ENCODE data around the gene CRYGN.
A peak's percentile ranks its signal among the peaks of the same experiment; 100 is the strongest.

Gene CRYGN, protein sequence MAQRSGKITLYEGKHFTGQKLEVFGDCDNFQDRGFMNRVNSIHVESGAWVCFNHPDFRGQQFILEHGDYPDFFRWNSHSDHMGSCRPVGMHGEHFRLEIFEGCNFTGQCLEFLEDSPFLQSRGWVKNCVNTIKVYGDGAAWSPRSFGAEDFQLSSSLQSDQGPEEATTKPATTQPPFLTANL

DNA sequence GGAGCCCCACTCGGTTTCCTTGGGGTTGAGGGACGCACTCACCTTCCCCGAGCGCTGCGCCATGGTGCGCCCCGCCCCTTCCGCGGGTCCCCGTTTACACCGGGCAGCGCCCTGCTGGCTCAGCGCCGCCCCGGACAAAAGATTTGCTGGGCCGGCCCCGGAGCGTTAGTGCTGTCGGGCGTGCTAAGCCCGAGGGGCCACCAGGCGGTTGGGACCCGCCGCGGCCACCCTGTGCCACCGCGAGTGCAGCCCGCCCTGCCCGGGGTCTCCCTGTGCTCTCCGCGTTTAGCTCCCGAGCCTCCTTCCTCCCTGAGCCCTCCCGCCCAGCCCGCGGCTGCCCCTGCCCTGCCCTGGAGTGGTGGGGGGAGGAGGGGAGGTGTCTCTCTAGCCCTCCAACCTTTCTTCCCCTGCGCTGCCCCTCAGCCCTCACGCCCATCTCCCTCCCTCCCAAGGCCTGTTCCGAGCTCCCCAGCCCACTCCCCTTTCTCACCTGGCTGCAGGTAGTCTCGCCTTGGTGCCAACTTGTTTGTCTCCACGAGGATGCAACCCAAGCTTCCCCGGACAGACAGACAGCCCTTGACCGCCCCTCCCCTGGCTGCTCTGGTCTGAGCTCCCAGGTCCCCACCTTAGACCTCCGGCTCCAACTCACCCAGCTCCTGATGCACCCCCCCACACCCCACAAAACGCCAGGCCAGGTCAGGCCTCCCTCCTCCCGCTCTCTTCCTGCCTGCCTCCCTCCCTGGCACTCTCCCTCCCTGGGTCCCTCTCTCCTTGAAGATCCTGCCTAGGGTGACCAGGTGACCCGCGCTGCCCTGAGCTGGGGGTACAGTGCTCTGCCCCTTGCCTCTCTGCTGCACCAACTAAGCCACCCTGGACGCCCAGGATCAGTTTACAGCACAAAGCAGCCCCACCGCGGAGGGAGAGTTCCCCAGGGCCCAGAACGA is at the start of gene CRYGN:
TSS of gene CRYGN (minus strand) at position 287 of the 944 bp plus-strand sequence. CDS start at position 63, 224 bp downstream.
- DNase-seq (ENCODE audit: low read depth), result no peak

DNA sequence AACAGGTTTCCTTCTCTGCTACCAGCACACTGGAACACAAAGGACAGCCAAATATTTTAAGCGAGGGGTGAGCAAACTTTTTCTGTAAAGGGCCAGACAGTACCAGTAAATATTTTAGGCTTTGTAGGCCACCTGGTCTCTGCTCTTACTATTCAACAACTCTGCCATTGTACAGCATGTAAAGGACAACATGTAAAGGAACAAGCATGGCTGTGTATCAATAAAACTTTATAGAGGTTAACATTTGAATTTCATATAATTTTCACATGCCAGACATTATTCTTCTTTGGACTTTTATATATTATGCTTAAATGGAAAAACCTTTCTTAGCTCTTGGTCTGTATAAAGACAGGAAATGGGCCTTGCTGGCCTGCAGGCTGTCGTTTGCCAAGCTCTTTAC is 49.6 kb upstream of the CRYGN start:
- no peak for DNase-seq (ENCODE audit: low read depth)

DNA sequence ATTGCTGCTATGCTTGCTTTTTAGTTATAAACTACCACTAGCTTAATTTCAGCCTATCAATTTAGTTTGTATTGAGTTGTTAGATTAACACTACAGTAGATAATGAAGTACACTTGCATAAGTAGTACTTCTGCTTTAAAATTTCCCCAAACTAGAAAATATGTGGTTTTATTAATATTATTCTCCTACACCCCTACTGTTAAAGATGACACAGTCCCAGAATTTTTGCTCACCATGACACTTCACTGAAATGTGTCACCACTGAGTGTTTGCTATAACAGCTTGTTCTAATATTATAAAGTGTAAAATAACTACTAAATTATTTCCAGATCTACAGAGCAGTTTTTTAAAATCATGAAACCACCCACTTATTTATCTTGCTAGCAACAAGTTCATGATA is 48.2 kb upstream of the CRYGN start:
- no peak for DNase-seq (ENCODE audit: low read depth)

DNA sequence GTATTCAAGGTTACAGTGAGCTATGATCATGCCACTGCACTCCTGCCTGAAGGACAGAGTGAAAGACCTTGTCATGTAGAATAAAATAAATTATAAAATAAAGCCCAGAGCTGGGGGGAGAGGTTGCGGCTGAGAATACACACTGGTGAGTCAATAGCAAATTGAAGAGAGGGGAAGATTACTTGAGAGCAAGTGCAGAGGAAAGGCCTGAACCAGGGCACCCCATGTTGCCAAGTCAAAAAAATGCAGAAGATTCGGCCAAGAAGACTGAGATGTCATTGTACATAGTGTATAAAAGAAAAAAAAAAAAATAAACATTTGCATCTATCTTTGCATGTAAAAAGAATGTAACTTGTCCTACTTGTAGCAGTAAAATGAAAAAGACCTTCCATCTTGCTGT is 47.3 kb upstream of the CRYGN start:
- DNase-seq (ENCODE audit: low read depth), result no peak

DNA sequence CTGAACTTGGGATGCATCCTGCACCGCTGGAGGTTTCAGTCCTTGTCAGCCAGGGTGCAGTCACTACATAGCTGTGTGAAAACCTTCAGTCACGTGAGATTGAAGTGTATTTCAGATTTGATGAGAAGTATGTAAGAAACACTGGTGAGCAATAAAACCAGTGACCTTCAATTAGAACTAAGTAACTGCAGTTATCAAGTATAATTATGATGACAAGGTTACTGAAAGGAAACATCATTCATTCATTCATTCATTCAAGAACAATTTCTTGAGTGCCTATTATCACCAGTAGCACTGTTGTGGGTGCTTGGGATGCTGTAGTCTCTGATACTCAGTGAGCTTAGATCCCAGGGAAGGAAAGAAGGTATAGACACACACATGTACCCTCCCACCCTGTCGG is 46.1 kb upstream of the CRYGN start:
- DNase-seq (ENCODE audit: low read depth), result no peak

DNA sequence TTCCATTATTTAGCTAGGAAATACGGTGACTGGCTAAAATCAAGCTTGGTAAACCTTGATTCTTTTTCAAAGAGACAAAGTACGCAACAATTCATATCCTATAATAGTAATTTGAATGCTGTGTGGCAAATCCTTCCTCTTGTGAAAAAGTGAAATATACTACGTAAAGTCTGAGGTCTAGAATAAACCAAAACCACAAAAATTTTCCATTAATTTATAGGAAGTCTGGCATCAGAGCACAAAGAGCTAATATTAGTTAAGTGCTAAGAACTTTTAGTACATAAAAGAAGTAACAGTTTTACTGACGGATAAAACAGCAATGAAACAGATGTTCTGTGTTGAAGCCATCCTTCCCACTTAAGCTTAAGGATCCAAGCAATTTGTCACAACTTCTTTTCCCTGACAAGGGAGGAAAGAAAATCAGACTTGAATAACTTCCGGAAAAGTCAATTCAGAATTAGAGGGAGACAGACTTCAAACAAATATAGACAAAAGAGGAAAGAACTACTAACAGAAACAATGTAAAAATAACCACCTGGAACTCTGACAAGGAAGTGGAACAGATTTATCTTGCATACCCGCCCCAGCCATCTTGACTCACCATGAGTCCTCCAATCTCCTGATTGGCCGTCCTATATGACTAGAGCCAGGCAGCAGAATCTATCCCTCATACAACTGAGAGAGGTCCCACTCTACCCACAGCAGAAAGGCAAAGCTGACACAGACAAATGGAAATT is 45.2 kb upstream of the CRYGN start:
- peak; percentile 80 for DNase-seq (ENCODE audit: low read depth)

DNA sequence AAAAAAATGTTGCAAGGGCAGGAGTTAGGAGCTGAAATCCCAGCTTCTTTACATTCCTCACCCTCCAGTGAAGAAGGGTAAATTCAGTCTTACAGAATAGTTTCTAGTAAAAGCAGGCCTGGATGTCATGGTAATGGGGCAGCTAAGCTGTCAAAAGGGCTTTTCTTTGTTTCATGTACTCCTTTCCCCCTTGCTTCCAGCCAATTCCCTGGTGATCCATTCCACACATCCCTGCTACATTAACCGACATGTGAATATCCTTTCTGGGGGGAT is 43.7 kb upstream of the CRYGN start:
- DNase-seq (ENCODE audit: low read depth), result no peak

DNA sequence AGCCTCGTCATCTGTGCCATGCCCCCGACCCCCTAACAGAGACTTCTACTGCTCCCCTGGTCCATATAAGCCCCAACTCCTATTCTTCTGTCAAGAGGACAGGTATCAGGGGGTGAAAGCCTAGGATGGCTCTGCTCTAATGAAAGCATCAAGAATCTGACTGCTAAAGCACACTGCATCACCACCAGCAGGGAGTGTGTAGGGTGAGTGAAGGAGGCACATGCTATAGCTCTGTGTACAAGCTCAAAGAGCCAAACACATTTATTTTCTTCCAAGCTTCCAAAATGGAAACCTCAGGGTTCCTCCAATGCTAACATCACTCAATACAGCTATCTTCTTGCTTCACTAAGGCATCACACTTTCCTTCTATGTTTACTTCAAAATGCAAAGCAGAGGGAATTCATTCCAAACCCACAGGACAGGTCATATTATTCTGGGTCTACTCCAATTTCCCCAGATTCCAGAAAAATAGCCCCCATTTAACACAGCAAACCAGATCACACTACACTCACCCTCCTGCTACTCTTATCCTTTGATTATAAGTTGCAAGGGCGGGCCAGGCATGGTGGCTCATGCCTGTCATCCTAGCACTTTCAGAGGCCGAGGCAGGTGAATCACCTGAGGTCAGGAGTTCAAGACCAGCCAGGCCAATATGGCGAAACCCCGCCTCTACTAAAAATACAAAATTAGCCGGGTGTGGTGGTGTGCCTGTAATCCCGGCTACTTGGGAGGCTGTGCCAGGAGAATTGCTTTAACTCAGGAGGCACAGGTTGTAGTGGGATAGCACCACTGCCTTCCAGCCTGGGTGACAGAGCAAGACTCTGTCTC is 43.2 kb upstream of the CRYGN start:
- DNase-seq (ENCODE audit: low read depth), result no peak

DNA sequence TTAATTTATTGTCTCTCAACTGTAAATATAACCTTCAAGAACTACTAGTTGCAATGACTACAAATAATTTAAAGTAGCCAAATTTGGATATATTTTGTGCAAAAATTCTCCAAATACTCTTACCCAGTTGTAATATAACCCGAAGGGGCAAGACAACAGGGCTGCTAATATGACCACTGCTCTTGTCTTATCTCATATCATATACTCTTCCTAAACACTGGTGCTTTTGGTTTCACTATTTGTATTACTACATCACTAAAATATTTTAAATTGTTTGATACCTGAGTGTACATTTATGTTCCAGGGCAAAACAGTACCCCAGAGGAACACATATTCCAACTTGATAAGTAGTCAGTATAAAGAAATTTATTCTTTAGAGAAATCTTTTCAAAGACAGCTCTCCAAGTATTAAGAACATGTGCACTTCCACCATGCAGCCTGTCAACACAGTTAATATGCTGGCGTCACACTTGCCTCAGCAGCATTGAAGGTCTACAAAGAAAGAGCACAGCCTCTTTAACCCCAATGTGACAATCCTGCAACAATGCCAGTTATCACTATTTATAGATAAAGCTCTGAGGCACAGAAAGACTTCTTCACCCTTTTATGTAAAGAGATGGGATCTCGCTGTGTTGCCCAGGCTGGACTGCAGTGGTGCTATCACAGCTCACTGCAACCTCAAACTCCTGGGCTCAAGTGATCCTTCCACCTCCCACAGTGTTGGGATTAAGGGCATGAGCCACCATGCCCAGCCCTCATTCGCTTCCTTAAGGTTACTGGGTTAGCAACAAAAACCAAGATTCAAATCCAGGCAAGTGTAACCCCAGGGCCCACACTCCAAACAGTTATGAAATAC is 41.9 kb upstream of the CRYGN start:
- DNase-seq (ENCODE audit: low read depth), result no peak

DNA sequence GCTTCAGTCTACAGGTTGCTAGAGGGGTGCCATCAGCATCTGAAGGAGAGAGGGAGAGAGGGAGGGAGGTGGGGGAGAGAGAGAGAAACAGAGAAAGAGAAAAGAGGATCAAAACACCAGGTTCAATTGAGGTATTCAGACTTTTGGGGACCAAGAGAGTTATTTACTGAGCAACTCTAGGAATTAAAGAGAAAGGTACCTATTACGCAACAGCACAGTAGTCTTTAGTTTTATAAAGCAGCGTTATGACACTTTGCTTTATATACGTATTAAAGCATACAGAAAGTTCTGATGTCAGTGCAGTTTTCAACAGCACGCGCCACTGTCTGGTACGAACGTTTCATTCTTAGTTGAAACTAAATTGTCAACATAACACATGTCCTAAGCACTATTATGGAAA is 37.9 kb upstream of the CRYGN start:
- no peak for DNase-seq (ENCODE audit: low read depth)

DNA sequence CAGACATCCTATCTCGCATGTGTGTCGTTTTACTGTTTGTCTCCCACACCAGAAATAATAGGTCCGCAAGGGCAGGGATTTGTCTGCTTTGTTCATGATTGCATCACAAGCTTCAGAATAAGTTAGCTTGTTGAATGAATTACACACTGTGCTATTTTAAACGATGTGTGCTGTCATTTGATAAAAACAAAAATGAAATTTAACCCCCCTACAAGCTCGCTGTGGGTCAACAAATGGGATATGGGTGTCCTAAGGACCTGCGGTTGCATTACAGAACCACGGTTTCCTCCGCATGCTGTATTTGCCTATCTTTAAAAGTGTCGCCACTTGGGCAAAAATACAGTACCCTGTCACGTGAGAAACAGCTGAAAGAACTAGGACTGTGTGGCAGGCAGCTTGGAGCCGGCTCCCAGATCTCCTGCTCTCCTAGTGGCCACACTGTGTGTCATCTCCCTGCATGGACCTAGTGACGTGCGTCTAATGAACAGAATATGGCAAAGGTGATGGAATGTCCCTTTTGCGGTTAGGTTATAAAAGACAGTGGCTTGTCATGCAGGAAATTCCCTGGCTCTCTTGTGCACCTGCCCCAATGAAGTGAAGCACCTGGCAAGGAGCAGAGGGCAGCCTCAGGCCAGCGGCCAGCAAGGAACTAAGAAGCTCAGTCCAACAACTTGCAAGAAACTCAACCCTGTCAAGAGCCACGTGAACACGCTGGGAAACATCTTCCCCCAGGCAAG is 32.9 kb upstream of the CRYGN start:
- no peak for DNase-seq (ENCODE audit: low read depth)

DNA sequence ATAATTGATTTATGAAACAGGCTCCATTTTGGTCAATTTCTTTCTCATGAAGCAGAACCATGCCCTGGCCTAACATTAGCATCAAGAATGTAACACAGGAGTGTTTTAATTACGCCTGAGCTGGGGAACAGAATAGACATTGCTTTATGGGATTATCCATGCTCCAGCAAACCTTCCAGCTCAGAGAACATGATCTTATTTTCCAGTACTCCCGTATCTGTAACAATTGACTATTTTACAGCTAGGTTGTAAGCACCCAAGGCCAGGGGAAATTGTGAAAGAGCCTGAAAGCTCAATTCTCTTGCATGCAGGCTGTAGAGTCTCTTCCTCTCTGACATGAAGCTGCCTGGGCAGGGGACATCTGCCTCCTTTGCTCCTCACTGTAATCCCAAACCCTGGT is 30.8 kb upstream of the CRYGN start:
- no peak for DNase-seq (ENCODE audit: low read depth)

DNA sequence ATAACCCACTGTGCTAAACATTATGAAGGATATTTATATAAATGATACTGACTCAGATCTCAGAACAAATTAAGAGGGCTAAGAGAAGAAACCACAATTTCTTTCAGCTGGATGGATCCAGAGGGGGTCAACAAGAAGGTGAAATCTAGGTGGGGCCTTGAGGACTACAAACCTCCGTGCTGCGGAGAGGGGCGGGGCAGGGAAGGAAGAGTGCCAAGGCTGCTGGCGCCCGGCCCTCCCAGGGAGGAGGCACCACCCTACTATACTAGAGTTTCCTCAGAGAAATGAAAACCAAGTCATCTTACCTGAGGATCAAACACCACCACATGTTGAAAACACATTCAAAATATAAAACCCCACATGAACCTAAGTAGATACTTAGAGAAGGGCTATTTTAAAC is 29.3 kb upstream of the CRYGN start:
- DNase-seq (ENCODE audit: low read depth), result no peak

DNA sequence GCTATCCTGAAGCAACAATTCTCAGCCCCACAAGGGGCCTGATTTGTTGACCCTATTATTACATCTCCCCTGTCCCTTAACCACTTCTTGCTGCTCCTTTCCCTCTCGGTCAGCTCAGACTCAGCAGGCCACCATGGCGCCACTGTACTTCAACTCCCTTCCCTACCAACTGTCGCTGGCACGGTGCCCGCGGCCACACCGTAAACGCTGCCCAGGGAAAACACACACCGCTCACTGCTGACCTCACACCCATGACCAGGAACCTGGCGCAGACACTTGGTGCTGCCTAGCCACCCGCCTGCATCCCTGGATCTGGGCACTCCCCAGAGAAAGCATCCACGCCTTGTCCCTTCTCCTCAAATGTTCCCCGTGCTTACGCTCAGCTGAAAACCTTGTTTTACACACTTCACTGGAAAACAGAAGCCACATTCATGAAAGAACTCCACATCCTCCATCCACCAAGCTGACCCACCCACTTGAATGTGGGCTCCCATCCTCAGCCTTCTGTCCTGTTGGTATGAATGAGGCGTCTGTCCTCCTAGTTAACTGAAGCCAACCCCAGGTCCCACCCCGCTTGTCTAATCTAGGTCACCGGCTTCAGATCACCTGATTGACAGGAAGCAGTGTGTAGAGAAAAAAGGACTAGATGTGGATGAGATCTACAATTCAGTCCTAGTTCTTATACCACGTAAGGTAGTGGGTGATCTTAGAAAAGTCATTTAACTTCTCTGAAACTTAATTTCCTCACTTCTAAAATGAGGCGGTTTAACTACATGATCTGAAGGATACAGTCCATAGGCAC is 28.5 kb upstream of the CRYGN start:
- DNase-seq (ENCODE audit: low read depth), result no peak

DNA sequence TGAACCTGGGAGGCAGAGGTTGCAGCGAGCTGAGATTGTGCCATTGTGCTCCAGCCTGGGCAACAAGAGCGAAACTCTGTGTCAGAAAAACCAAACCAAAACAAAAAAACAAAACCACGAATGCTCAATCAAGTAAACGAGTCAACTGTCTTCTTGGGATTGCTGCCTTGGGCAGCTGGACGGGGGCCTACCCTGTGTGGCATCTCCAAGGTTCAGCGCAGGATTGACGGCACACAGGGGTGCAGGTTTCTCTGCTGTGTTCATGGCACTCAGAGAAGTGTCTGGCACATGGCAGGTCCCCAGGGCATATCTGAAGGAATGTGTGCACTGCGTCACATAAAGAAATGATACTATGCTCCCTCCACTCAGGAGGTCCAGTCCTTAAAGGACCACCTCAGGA is 25.2 kb upstream of the CRYGN start:
- DNase-seq (ENCODE audit: low read depth), result no peak

DNA sequence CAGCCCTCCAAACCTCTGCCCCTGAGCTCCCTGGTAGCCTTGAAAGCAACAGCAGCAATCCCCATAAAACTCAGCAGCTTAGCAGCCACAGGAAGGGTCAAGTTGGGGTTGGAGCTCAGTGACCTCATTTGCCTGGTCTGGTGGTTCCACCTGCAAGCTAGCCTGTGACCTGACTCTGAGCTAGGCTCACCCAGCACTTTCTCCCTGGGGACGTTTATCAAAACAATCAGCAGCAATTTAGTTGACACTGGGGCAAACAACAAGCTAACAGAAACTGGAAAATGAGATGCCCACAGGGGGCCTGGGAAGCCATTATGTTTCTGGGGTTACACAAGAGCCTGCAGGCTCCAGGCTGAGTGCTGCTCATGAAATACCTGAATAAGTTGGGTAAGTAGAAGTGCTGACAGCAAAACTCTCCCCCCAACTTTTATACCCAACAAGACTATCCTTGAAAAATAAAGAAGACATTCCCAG is 22.4 kb upstream of the CRYGN start:
- no peak for DNase-seq (ENCODE audit: low read depth)

DNA sequence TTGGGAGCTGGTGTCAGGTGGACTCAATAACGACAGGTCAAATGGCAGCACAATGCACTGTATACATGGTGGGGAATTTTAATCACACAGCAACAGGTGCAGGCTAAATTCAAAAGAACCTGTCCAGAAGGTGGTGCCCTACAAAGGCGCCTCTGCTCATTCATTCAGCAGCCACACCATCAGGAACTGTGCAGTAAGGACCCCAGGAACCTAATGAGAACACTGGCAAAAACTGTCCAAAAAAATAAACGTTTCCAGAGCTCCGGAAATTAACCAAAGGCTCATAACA is 21.9 kb upstream of the CRYGN start:
- no peak for DNase-seq (ENCODE audit: low read depth)

DNA sequence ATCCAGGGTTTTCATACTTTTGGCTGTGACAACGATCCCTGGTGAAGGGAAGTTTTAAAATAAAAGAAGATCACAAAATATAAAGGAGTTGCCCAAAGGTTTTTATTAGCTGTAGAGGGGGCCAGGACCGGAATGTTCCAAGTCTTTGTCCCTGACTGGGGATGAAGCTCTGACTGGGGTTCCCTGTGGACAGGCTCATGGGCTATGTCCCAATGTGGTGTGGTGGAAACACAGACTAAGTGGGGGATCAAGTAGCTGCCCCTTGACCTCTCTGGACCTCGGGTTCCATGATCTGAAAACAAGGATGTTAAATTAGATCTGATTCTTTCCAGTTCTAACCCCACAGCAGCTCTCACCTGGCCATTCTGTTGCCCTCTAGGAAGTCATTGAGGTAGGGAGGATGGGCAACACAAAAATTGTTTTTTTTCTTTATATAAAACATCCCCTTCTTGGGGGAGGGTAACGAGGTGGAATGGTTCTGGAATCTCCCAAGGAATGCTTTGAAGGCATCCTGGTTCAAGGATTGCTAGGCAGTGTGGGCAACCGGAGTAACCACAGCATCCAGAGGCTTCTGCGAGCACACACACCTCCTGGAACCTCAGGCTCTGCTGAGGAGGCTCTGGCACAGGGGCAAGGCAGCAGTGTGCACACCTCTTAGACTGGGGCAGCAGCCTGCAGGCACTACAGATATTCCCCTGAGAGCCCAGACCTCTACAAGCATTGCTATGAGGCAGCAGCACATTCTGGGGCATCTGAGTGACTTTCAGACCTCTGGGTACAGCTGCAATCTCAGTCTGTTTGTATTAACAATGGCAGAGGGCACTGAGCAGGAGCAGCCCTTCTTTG is 21.4 kb upstream of the CRYGN start:
- DNase-seq (ENCODE audit: low read depth), result no peak

DNA sequence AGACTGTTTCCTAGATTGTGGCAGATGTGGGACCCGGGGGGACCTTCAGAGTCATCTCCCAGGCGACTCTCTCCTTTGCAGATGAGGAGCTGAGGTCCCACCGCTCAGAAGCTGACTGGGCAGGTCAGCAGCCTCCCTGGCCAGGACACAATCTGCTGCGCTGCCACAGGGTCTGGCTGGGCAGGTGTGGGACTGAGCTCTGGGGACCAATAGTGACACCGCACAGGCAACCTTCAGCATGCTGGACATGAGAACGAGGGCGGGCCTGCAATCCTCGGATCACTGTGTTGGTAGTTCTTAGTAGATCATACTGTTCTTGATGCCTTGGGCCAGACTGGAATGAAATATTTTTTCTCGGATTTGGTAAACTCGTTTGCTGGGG is 20.5 kb upstream of the CRYGN start:
- no peak for DNase-seq (ENCODE audit: low read depth)

Data from amniotic epithelial cell (primary cell).